Astrocyte of the spinal cord (primary cell): ENCODE data around the gene PDHX.

ENCODE experiments used
- DNase-seq: peaks from one replicate; pipeline ENCODE4 v3.0.0; 2011; ENCODE audit warnings: low read depth, low spot score
- H3K4me3 ChIP-seq: 2 replicates; pipeline ENCODE4 v1.5.1; 2011; ENCODE audit warnings: low read depth, mild to moderate bottlenecking, low read length, moderate library complexity
- in situ Hi-C: cut with HindIII; loops from 2 replicates; pipeline ENCODE4 v1.10.0; 2017; ENCODE audit warnings: low sequenced_read_pairs
- TF ChIP-seq, protein P1 (sequence below): IDR thresholded peaks from 2 replicates; pipeline ENCODE4 v1.5.1; 2012; ENCODE audit warnings: low read depth, mild to moderate bottlenecking, low read length, inconsistent platforms

The PDHX gene

DNA sequence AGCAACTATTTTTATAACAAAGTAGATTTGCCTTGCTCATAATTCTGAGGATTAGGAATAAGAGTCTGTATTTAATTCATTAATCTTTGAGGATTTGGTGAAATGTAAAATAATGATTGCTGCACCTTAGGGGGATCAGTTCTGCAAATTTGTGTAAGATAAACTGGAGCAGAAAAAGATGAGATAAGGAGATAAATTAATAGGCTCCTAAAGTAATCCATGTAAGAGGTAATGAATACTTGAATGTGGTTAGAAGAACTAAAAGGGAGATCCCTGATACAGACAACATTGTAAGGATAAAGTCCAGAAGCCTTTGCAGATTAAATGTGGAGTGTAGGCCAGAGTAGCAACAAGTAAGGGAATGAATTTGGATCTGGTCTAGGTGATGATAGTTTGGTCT lies 45.6 kb downstream of the PDHX start:
- H3K4me3 ChIP-seq = no peak overlapping the region
- TF ChIP-seq, protein P1, sequence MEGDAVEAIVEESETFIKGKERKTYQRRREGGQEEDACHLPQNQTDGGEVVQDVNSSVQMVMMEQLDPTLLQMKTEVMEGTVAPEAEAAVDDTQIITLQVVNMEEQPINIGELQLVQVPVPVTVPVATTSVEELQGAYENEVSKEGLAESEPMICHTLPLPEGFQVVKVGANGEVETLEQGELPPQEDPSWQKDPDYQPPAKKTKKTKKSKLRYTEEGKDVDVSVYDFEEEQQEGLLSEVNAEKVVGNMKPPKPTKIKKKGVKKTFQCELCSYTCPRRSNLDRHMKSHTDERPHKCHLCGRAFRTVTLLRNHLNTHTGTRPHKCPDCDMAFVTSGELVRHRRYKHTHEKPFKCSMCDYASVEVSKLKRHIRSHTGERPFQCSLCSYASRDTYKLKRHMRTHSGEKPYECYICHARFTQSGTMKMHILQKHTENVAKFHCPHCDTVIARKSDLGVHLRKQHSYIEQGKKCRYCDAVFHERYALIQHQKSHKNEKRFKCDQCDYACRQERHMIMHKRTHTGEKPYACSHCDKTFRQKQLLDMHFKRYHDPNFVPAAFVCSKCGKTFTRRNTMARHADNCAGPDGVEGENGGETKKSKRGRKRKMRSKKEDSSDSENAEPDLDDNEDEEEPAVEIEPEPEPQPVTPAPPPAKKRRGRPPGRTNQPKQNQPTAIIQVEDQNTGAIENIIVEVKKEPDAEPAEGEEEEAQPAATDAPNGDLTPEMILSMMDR = no peak
- in situ Hi-C loops = no loop called here
- DNase-seq = no peak

DNA sequence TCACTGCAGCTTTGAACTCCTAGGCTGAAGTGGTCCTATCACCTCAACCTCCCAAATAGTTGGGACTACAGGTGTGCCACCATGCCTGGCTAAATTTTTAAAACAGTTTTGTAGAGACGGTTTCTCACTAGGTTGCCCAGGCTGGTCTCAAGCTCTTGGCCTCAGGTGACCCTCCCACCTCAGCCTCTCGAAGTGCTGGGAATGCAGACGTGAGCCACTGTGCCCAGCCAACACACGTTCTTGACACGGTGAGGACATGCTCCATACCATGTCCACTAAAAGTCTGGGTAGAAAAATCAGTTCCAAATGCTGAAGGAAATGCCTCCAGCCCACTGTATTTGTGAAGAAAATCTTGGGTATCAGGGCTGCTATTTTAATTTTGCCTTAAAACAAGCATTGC lies 46.9 kb downstream of the PDHX start:
- no peak overlapping the region for H3K4me3 ChIP-seq
- in situ Hi-C loops = no loop called here
- no peak for DNase-seq
- TF ChIP-seq, protein P1 = no peak

DNA sequence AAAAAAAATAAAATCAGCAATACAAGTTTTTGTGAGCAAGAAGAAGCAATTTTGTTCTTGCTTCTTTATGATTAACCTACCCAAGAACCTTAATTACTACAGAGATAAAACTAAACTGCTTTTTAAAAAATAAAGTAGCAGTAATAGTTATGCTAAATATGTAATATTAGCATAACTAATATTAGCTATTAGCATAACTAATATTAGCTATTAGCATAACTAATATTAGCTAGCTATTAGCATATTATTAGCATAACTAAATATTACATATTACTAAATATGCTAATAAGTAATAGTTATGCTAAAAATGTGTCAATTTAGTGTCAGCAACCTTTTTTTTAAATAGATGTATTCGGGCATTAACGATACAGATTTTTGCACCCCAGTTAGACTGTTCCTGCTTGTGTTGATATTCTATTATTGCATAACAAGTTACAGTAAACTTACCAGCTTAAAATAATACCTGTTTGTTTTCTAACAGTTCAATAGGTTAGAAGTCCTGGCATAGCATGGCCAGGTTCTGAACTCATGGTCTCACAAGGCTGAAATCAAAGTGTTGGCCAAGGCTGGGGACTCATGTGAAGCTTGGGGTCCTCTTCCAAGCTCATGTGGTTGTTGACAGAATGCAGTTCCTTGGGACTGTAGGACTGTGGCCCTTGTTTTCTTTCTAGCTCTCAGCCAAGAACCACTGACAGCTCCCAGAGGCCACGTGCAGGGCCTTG lies 48.4 kb downstream of the PDHX start:
- TF ChIP-seq, protein P1 = no peak
- DNase-seq = no peak
- in situ Hi-C loops = no loop called here
- no peak overlapping the region for H3K4me3 ChIP-seq

DNA sequence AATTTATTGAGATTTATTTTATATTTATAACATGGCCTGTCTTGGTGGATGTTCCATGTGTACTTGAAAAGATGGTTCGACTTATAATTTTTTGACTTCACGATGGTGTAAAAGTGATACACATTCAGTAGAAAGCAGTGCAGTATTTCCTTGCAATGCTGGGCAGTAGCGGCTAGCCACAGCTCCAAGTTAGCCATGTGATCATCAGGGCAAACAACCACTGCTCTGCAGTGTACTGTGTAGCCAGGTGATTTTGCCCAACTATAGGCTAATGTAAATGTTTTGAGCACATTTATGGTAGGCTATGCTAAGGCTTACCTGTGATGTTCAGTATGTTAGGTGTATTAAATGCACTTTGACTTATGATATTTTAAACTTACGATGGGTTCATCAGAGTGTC lies 52.4 kb downstream of the PDHX start:
- in situ Hi-C loops = no loop called here
- no peak overlapping the region for H3K4me3 ChIP-seq
- TF ChIP-seq, protein P1 = no peak
- DNase-seq = no peak

DNA sequence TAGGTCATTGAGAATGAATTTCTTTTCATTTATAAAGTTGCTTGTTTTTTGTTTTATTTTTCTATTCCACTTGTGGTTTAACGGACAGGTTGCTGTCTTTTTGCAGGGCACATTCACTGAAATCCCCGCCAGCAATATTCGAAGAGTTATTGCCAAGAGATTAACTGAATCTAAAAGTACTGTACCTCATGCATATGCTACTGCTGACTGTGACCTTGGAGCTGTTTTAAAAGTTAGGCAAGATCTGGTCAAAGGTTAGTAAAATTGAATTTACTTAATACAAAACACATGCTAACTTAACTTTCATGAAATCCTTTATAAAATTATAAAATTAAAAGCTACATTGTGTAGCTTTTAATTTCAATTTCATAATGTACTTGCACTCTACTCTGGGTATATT lies 53.6 kb downstream of the PDHX start:
- DNase-seq = no peak
- TF ChIP-seq, protein P1 = no peak
- H3K4me3 ChIP-seq = no peak overlapping the region
- in situ Hi-C loops = no loop called here

DNA sequence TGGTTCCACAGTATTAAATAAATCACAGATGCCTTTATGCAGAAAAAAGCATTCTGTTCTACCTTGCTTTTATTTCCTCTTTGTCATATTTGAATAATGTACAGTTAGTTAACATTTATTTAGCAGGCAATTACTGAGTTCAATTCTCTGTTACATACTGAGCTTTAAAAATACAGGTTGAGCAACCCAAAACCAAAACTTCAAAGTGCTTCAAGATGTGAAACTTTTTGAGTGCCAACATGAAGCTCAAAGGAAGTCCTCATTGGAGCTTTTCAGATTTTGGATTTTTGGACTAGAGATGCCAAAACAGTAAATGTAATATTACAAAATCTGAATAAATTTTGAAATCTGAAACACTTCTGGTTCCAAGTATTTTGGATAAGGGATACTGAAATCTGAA lies 54.1 kb downstream of the PDHX start:
- DNase-seq = no peak
- in situ Hi-C loops = no loop called here
- TF ChIP-seq, protein P1 = no peak
- H3K4me3 ChIP-seq = no peak overlapping the region
